IMR-90 (cell line): ENCODE data around the gene TMEM213. TPM values are rescaled to one million over a fixed set of nuclear protein-coding genes. Genes with fewer than 3 reads are reported as not detected.

ENCODE experiments used
- ATAC-seq: fragments of 200-7000 bp; cut with Tn5 transposase; 2 replicates; pipeline ENCODE4 v1.9.1; 2020; ENCODE audit warnings: low read depth, mild to moderate bottlenecking, moderate library complexity
- BruUV-seq: library from RNA; stranded (reverse); fragments of 400-500 nt; replicated peaks from 2 replicates; lab custom pipeline; 2021; lab: Mats Ljungman, UMichigan
- CTCF ChIA-PET: fragments of 300-600 bp; formaldehyde crosslinking; extraction: SDS; loops from one replicate; lab custom pipeline; 2021; ENCODE audit warnings: antibody characterized with exemption; lab: Yijun Ruan, JAX
- POLR2A ChIA-PET: fragments of 300-600 bp; sonication (Branson Sonifier 250); formaldehyde crosslinking; loops from one replicate; lab custom pipeline; 2022; ENCODE audit warnings: antibody characterized with exemption; ENCODE audit not compliant: unreplicated experiment; lab: Charles Lee
- DNase-seq: peaks from one replicate; pipeline ENCODE4 v3.0.0; 2013
- H2AFZ ChIP-seq: replicated peaks from 2 replicates; pipeline ENCODE3; 2013; ENCODE audit warnings: low read length, mild to moderate bottlenecking; ENCODE audit not compliant: poor library complexity
- H2AK5ac ChIP-seq: 2 replicates; pipeline ENCODE4 v1.6.1; 2013; ENCODE audit warnings: low read depth, low read length, inconsistent platforms
- H2AK9ac ChIP-seq: replicated peaks from 2 replicates; pipeline ENCODE3; 2013; ENCODE audit warnings: mild to moderate bottlenecking, low read depth, low read length, moderate library complexity; ENCODE audit not compliant: poor library complexity
- H2BK120ac ChIP-seq: 2 replicates; pipeline ENCODE4 v1.6.1; 2013; ENCODE audit warnings: low read depth, low read length, inconsistent platforms
- H2BK15ac ChIP-seq: 3 replicates; pipeline ENCODE4 v1.6.1; 2013; ENCODE audit warnings: low read depth, low read length, inconsistent platforms
- H2BK20ac ChIP-seq: 2 replicates; pipeline ENCODE4 v1.6.1; 2013; ENCODE audit warnings: low read depth, mild to moderate bottlenecking, inconsistent platforms, low read length, moderate library complexity
- H2BK5ac ChIP-seq: 2 replicates; pipeline ENCODE4 v1.6.1; 2013; ENCODE audit warnings: mild to moderate bottlenecking, low read depth, low read length, inconsistent platforms; ENCODE audit not compliant: poor library complexity, severe bottlenecking
- H3K14ac ChIP-seq: replicated peaks from 2 replicates; pipeline ENCODE4 v1.6.1; 2013; ENCODE audit warnings: low read depth, low read length, inconsistent platforms
- H3K18ac ChIP-seq: 2 replicates; pipeline ENCODE4 v1.6.1; 2013; ENCODE audit warnings: low read depth, low read length, control low read depth
- H3K23ac ChIP-seq: 2 replicates; pipeline ENCODE4 v1.6.1; 2013; ENCODE audit warnings: low read depth, low read length, inconsistent platforms
- H3K27ac ChIP-seq: 2 replicates; pipeline ENCODE4 v1.5.1; 2013; ENCODE audit warnings: mild to moderate bottlenecking, control low read depth, low read length; ENCODE audit not compliant: insufficient read depth
- H3K27me3 ChIP-seq: 2 replicates; pipeline ENCODE4 v1.6.1; 2013; ENCODE audit warnings: low read length; ENCODE audit not compliant: control insufficient read depth, insufficient read depth
- H3K36me3 ChIP-seq: 2 replicates; pipeline ENCODE4 v1.6.1; 2013; ENCODE audit warnings: low read length, mixed read lengths; ENCODE audit not compliant: control insufficient read depth, insufficient read depth
- H3K4ac ChIP-seq: 2 replicates; pipeline ENCODE4 v1.6.1; 2013; ENCODE audit warnings: low read depth, low read length, inconsistent platforms
- H3K4me1 ChIP-seq: 2 replicates; pipeline ENCODE4 v1.6.1; 2013; ENCODE audit warnings: low read length, mixed read lengths; ENCODE audit not compliant: control insufficient read depth, insufficient read depth
- H3K4me2 ChIP-seq: 2 replicates; pipeline ENCODE4 v1.6.1; 2013; ENCODE audit warnings: low read depth, mild to moderate bottlenecking, control low read depth, low read length, moderate library complexity
- H3K4me3 ChIP-seq: 2 replicates; pipeline ENCODE4 v1.5.1; 2013; ENCODE audit warnings: low read depth, mild to moderate bottlenecking, control low read depth, low read length, moderate library complexity; ENCODE audit not compliant: insufficient read depth
- H3K56ac ChIP-seq: 2 replicates; pipeline ENCODE4 v1.6.1; 2013; ENCODE audit warnings: low read length, inconsistent platforms; ENCODE audit not compliant: insufficient read depth; ENCODE audit errors: extremely low read depth
- H3K79me1 ChIP-seq, 2 experiments: 2 replicates each; pipeline ENCODE4 v1.6.1; 2013; ENCODE audit warnings: low read length in 2 of 2, inconsistent platforms in 1 of 2, low read depth in 1 of 2
- H3K9ac ChIP-seq: 2 replicates; pipeline ENCODE4 v1.6.1; 2013; ENCODE audit warnings: low read depth, low read length, control low read depth
- H3K9me1 ChIP-seq: 2 replicates; pipeline ENCODE4 v1.6.1; 2013; ENCODE audit warnings: low read length, inconsistent platforms; ENCODE audit not compliant: insufficient read depth
- H3K9me3 ChIP-seq: 2 replicates; pipeline ENCODE4 v1.6.1; 2013; ENCODE audit warnings: low read length; ENCODE audit not compliant: control insufficient read depth, insufficient read depth
- H4K20me1 ChIP-seq: 2 replicates; pipeline ENCODE4 v1.6.1; 2013; ENCODE audit warnings: low read length, inconsistent platforms; ENCODE audit not compliant: insufficient read depth
- H4K5ac ChIP-seq: 2 replicates; pipeline ENCODE4 v1.6.1; 2013; ENCODE audit warnings: mild to moderate bottlenecking, low read depth, low read length, control low read depth
- H4K8ac ChIP-seq, 2 experiments: 2 replicates each; pipeline ENCODE4 v1.6.1; 2013; ENCODE audit warnings: low read depth in 2 of 2, low read length in 2 of 2, control low read depth in 1 of 2, inconsistent platforms in 1 of 2
- H4K91ac ChIP-seq: 2 replicates; pipeline ENCODE4 v1.6.1; 2013; ENCODE audit warnings: low read depth, low read length, inconsistent platforms; ENCODE audit not compliant: insufficient read depth
- CTCF ChIP-seq: conservative IDR thresholded peaks from 2 replicates; pipeline ENCODE4 v1.5.1; 2012; ENCODE audit warnings: mild to moderate bottlenecking, low read depth, low read length, improper control_type of control experiment
- RAD21 ChIP-seq: IDR thresholded peaks from 2 replicates; pipeline ENCODE4 v1.6.1; 2012; ENCODE audit warnings: low read length, improper control_type of control experiment
- USF2 ChIP-seq: fragments of 150-350 bp; IDR thresholded peaks from 2 replicates; pipeline ENCODE4 v1.6.1; 2017; ENCODE audit warnings: mild to moderate bottlenecking, antibody characterized with exemption, low read length, low read depth
- WGBS, 2 experiments: methylation state at CpG; one replicate each; pipeline versions ENCODE4 v1.1.5 to v1.1.7; 2013; ENCODE audit warnings: missing lambda C conversion rate in 2 of 2; ENCODE audit not compliant: insufficient read length in 1 of 2; ENCODE audit errors: extremely low coverage in 2 of 2; 5-methylcytosine and 5-hydroxymethylcytosine counted together
- dilution Hi-C: fragments of 300-500 bp; cut with HindIII; formaldehyde crosslinking; loops from one replicate; pipeline ENCODE4 v1.14.3; 2018; ENCODE audit warnings: low sequenced_read_pairs; ENCODE audit not compliant: unreplicated experiment
- in situ Hi-C: fragments of 300-500 bp; cut with MboI; formaldehyde crosslinking; loops from 3 replicates; pipeline ENCODE4 v1.14.3; 2019; ENCODE audit warnings: low sequenced_read_pairs, inconsistent platforms, mixed read lengths
- intact Hi-C: fragments of 100-400 bp; cut with micrococcal nuclease; formaldehyde crosslinking; loops from 2 replicates; pipeline ENCODE4 v1.10.0; 2022
- polyA plus RNA-seq, 3 experiments: library from polyadenylated mRNA; depleted of rRNA; stranded (reverse); fragments of >200 nt; gene quantifications; 2 replicates each; pipeline ENCODE4 v1.2.3, GENCODE V29; 2012; ENCODE audit warnings: low replicate concordance in 1 of 3
- total RNA-seq: library from RNA; depleted of rRNA; stranded (reverse); fragments of >200 nt; gene quantifications from 2 replicates; pipeline ENCODE4 v1.2.3, GENCODE V29; 2012

Gene TMEM213
- total and polyA plus RNA-seq, 2 of the 4 experiments (the other 2 are of a cell fraction) = not detected

DNA sequence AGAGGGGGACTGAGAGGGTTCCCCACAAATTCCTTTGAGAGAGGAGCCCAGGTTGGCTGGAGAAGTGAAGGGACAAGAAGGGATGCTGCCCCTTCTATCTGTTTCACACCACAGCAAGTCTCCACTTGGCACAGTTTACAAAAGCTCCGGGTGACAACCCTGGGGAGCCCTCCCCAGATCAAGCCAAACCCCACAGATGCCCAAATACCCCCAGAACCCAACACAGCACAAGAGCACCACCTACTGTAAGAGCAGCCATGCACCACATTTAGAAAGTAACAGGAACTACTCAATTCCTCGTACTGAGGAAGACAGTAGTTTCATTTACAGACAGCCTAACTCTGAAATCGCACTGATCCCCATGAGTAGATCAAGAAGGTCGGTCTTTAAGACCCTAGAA, 68.0 kb downstream of the TMEM213 start:
- no peak overlapping the region for H3K56ac ChIP-seq
- no peaks in the 10 kb centered on the region for H3K9me1 ChIP-seq
- no peak for DNase-seq
- no CpG with 5 or more reads among the region's 4 CpGs for WGBS, 2 experiments
- H4K8ac ChIP-seq = no peak overlapping the region
- H2BK20ac ChIP-seq = no peak overlapping the region
- H3K14ac ChIP-seq = no peak overlapping the region
- no peak overlapping the region for H4K5ac ChIP-seq
- no peak overlapping the region for H2BK120ac ChIP-seq
- no peak overlapping the region for H2AK5ac ChIP-seq
- dilution Hi-C loops = no loop called here
- POLR2A ChIA-PET = no interaction called here
- H2AK9ac ChIP-seq = peak overlapping the region; percentile 75
- H3K36me3 ChIP-seq = peaks cover 16% of the 10 kb centered on the region
- intact Hi-C loops = no loop called here
- H3K23ac ChIP-seq = no peak overlapping the region
- H2BK5ac ChIP-seq = no peak overlapping the region
- TF ChIP-seq USF2 = no peak
- TF ChIP-seq CTCF = peak; percentile 16; the same call in 1 of the 2 replicates
- peak; percentile 33 for TF ChIP-seq RAD21
- no peak for ATAC-seq
- H3K9me3 ChIP-seq = no peaks in the 10 kb centered on the region
- no peak overlapping the region for H3K18ac ChIP-seq
- no peak overlapping the region for H3K4me3 ChIP-seq
- H3K27ac ChIP-seq = no peak overlapping the region
- no peaks in the 10 kb centered on the region for H3K79me1 ChIP-seq
- H3K27me3 ChIP-seq = no peaks in the 10 kb centered on the region
- no TSS peak for BruUV-seq
- H3K4ac ChIP-seq = no peak overlapping the region
- in situ Hi-C loops = no loop called here
- no peak overlapping the region for H3K4me2 ChIP-seq
- no peak overlapping the region for H4K91ac ChIP-seq
- no peak overlapping the region for H2BK15ac ChIP-seq
- H4K20me1 ChIP-seq = no peaks in the 10 kb centered on the region
- CTCF ChIA-PET = interaction anchor here (0.7 kb wide), 1 partner anchor 21 kb away, joined by 3 read pairs; no protein-coding TSS in a partner anchor
- no peak overlapping the region for H3K9ac ChIP-seq
- H2AFZ ChIP-seq = no peak overlapping the region
- H3K4me1 ChIP-seq = no peaks in the 10 kb centered on the region
